ENCODE data around the gene TSEN54.

DNA sequence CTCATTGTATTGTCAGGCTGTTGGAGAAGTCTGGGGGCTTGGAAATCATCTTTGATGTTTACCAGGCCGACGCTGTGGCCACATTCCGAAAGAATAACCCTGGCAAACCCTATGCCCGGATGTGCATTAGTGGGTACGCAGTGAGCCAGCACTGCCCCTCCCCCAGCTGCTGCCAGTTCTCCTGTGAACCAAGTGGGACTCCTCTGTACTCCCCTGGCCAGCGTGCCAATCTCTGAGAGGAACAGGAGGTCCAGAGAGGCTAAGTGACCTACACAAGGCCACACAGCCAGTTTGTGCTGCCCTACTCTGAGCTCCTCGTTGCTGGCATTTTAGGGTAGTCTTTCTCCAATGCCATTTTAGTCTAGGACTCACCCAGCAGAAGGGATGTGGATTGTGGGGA lies 7.3 kb downstream of the TSEN54 start:
- TF ChIP-seq POLR2AphosphoS5 (IDR thresholded peaks at IDR 0.05; ENCODE audit: low read depth), result no peak
- TF ChIP-seq, protein P1, sequence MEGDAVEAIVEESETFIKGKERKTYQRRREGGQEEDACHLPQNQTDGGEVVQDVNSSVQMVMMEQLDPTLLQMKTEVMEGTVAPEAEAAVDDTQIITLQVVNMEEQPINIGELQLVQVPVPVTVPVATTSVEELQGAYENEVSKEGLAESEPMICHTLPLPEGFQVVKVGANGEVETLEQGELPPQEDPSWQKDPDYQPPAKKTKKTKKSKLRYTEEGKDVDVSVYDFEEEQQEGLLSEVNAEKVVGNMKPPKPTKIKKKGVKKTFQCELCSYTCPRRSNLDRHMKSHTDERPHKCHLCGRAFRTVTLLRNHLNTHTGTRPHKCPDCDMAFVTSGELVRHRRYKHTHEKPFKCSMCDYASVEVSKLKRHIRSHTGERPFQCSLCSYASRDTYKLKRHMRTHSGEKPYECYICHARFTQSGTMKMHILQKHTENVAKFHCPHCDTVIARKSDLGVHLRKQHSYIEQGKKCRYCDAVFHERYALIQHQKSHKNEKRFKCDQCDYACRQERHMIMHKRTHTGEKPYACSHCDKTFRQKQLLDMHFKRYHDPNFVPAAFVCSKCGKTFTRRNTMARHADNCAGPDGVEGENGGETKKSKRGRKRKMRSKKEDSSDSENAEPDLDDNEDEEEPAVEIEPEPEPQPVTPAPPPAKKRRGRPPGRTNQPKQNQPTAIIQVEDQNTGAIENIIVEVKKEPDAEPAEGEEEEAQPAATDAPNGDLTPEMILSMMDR (IDR thresholded peaks at IDR 0.05; ENCODE audit: insufficient read depth, low read length), result no peak
